Smooth muscle cell of the brain vasculature (primary cell): ENCODE results near the gene HNRNPAB.
"Not testable (repeated sequence)": the region's sequence is repeated elsewhere in the genome, so short reads cannot be mapped to it uniquely, and the experiment has no call there.

Experiments
- DNase-seq: peaks from one replicate; pipeline ENCODE4 v3.0.0-alpha.2; 2012; ENCODE audit warnings: low read depth, low spot score

Gene HNRNPAB

DNA sequence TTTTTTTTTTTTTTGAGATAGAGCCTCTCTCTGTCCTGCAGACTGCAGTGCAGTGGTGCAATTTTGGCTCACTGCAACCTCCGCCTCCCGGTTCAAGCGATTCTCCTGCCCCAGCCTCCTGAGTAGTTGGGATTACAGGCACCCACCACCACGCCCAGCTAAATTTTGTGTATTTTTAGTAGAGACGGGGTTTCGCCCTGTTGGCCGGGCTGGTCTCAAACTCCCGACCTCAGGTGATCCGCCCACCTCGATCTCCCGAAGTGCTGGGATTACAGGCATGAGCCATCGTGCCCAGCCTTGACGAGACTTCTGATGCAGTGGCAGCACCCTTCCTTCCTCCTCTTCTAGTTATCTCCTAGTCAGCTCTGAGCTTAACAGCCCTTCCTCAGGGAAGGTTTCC is 24.8 kb downstream of the HNRNPAB start:
- DNase-seq: not testable (repeated sequence)

DNA sequence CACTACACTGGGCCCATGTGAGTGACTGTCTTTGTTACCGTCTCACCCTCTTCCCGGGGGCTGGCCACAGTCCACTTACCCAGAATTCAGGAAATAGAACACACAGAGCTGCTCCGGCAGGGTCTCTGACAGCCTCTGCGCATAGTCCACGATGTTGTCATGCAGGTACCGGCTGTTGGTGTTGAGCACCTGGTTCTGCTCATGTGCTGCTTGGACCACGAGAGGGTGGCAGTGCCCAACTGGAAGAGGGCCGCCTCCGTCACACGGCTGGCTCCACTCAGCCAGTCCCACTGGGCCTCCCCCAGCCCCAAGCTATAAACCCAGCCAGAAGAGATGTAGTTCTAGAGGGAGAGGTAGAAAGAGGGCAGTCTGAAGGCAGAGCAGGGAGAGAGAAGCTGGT is 25.5 kb downstream of the HNRNPAB start:
- DNase-seq: no peak

DNA sequence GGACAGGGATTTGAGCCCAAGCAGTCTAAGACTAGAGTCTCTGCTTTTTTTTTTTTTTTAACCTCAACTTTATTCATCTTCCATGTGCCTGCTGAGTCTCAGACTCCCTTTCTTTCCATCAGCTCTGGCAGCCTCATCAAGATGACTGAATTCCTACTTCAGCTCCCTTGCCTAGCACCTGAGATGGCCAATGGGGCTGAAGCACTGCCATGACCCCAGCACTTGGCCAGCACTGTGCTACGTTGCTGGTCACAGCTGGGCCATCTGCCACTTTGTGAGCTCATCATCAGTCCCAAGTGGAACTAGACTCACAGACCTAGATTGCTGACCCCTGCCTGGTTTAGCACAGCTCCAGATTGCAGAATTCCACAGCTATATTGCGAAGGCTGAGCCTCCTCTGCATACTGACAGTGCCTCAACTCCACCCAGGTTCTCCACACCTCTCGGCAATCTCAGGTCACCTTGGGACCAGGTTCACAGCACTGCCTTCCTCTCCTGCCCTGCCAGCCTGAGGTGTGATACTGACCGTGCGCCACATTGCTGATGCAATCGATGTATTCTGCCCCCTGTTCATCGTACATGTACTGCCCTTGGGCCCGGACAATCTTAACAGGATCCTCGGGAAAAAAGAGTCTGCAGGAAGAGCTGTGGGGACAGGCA is 26.7 kb downstream of the HNRNPAB start:
- no peak for DNase-seq

DNA sequence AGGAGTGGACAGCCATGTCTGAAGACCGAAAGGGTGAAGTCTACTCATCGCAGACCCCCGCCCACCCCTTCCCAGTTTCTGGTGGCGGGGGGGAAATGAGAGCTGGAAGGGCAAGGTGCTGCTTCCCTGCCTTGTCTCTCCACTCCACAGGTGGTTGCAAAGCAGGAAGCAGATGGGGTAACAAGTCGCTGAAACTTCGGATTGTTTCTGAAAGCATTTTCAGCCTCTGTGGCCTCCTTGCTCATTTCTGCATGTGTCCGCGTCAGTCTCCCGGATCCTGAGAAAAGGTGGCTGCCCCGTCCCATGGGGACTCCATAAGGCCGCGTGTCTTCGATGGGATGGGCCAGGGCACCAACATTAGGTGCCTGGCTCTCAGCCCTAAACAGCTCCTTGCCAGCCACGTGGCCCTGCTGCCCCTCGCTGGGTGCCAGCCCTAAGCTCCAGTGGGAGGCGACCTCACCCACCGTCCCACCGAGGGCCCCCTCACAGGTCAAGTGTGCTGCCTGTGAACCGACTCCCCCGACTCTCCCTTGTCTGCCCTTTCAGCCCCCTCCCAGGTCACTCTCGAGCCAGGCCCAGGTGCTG is 27.3 kb downstream of the HNRNPAB start:
- DNase-seq: no peak

DNA sequence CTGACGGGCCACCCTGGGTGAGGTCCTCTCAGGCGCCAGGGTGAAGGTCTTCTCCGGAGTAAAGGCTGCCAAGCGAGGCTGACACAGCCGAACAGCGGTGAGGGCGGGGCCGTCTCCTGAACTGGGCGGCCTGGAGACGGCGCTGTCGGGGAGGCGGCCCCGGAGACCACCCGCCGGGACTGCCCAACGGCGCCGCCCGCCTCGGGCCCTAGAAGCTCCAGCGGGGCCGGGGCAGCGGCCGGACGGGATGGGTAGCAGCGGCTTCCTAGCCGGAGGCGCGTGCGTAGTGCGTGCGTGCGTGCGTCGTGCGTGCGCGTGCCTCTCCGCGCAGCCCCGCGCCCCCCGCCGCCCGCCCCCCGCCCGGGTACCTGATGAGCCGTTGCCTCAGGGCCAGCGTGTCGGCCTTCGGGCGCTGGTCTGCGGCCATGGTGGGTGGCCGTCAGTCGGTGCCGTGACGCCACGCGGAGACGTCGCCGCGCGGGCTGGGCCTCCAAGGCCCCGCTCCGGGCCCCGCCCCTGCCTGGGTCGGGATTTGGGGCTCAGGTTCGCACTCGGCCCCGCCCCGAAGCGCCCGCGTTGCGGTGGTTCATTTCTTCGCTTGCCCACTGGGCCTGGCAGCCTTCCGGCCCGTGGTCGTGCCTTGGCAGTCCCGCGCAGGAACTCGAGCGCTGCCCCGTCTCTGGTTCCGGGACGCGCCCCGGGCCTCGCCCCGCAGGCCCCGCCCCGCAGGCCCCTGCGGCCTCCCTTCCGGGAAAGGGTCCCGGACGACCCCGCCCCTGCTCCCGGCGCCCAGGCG is 28.0 kb downstream of the HNRNPAB start, which contains the start of gene PHYKPL:
TSS of gene PHYKPL (minus strand) at position 679 of the 796 bp plus-strand sequence. CDS start at position 427, 252 bp downstream.
- no peak for DNase-seq

DNA sequence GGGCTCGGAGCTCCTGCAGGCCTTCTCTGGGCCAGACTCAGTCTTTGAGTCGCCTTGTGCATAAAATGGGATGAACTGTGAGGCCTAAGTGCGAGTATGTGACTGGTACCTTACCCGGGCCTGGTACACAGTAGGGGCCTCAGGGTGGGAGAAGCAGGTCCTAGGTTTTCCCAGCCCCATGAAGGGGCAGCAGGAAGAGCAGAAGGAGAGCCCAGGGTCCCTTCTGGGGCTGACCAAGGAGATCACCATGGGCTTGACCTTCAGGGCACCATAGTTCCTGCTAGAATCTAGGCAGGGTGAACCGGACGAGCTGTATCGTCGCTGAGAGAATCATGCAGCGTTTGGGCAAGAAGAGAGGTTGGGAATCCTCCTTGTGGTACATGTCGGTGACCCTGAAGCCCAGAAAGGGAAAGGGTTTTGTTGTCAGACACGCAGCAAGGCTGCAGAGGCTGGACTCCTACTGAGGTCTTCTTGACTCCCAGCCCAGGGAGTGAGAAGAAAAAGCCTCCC is 28.6 kb downstream of the HNRNPAB start:
- DNase-seq: no peak

DNA sequence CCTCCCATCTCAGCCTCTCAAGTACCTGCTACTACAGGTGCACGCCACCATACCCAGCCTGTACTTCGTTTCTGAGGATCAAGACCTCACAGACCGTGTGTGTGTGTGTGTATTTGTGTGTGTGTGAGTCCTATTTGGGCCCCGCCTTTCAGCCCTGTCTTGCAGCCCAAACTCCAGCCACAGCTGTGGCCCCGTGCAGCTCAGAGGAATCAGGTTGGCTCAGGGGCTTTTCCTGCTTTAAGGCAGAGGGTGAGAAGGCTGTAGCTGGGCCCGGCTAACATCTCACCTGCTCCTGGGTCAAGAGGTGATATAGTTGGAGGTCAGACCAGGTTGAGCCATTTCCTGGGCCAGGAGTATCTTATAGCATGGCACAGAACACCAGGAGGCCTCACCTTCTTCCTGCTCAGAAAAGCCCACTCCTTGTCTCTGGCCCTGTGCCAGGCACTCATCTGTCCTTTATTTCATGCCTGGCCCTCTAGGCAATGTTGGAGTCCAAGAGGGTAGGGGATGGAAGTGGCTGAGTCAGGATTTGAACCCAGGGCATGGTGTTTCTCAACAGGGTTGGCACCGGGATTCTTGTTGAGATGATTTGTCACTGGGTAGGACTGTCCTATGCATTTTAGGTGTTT is 29.9 kb downstream of the HNRNPAB start:
- DNase-seq: no peak

DNA sequence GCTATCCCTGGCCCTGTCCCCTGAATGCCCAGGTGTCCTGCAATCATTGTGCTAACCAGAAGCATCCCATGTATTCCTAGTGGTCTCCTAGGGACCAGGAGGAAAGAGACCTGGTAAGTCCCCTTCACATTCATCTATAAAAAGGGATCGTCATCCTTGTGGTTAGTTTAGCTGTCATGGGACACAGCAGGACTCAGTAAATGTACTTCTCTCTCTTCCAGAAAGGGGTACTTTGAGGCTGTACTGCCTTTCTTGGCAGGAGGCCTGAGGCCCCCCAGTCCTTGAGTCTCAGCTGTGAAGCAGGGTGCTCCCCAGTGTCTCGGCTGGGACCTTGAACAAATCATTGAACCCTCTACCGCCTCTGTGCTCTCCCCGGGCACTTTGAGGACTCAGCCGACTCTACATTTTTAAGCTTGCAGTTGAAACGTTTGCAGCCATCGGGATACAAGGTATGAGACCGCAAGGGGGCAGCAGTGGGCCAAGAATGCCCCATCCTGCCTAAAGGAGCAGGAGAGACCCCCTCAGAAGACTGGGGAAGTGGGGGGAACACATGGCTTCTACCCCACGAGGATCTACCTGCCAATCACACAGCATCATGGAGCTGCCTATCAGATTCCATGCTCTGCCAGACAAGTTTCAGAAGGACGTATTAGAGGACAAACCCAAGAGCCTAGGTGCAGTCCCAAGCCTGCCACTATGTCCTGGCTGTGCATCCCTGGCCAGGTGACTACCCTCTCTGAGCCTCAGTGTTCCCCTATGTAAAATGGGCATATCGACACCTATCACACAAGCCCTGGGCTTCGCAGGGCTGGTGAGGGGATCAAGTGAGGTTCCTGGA is 30.6 kb downstream of the HNRNPAB start:
- no peak for DNase-seq

DNA sequence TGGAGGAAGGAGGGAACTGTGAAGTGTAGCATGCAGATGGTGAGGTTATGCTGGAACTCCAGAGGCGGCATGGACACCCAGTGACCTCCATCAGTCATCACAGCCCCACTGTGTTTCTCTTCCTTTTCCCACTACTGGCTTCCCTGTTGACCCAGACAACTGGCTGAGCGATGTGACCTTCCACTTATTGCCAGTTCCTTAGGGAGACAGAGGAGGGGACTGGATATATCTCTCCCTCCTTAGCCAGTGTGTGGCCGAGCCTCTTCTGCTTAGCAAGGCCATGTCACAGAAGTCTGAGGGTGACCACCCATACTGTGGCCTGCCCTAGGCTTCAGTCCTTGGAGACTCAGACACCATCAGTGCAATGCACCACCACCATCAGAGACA is 31.2 kb downstream of the HNRNPAB start:
- DNase-seq: no peak

DNA sequence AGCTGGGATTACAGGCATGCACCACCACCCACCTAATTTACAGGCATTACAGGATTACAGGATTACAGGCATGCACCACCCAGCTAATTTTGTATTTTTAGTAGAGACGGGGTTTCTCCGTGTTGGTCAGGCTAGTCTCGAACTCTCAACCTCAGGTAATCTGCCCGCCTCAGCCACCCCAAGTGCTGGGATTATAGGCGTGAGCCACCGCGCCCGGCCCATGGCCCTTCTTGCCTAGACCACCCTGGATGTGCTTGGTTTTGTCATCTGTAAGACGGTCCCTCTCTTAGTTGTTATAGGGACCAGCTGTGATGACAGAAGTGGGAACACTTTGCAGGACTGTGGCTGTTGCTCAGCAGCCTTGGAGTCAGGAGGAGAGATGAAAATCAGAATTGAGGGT is 31.8 kb downstream of the HNRNPAB start:
- DNase-seq: no peak

DNA sequence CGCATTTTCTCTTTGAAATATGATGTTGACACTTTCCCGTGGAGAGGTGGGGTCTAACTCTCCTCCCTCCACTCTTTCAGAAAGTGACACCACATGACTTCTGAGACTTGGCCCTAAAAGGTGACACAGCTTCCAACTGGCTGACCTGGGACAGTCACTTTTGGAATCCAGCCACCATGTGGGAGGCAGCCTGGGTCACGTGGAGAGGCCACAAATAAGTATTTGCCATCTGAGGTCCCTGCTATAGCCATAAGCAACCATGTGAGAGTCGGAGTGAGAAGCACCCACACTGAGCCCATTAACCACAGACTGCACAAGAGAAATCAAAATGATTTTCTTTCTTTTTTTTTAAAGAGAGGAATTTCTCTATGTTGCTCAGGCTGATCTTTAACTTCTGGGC is 32.3 kb downstream of the HNRNPAB start:
- no peak for DNase-seq

DNA sequence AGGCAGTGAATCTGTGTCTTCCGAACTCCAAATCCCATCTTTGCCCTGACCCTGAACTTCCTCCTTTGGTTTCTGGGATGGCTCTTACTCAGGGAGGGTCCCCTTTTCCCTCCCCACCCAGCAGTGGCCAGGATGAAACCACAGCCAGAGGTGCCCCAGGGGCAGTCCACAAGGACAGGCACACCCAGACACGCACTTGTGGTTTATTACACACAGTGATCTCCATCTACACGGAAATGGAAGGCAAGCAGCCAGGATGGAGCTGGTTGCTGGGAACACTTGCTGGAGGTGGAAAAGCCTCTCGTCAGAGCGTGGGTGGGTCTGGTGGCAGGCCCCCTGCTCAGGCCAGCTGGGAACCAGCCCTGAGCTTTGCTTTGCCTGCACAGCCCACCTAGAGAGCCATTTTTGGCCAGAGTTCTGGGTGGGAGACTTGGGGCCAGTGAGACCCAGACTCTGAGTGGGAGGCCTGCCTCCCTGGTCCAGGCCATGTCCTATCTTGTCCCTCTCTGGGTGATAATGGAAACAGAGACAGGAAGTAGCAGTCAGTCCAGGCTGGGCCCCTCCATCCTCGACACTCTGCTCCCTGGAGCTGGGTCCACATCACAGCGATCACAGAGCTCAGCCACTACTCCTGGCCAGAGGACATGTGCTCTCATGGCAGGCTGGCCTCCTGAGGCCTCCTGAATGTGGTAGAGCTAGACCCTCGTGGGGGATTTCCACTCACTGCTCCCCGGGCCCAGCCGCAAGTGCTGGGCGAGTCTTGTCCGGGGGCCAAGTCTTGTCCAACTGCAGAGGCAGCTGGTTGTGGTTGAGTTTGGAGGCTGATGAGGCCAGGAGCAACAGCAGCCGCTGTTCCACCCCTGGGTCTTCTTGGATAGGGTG is 33.3 kb downstream of the HNRNPAB start:
- no peak for DNase-seq

DNA sequence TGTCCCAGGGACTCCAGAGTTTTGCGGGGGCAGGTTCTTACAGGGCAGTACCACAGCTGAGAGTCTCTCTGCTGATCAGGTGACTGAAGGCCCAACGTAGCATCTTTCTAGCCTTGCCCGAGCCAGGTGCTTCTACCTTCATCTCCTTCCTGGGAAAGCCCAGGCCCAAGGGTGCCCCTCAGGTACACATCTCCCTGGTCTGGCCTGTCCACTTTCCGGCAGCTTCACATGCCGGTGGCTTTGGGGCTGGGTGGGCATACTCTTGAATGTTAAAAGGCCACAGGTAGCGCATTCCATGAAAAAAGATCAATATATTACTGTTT is 33.9 kb downstream of the HNRNPAB start:
- DNase-seq: no peak

DNA sequence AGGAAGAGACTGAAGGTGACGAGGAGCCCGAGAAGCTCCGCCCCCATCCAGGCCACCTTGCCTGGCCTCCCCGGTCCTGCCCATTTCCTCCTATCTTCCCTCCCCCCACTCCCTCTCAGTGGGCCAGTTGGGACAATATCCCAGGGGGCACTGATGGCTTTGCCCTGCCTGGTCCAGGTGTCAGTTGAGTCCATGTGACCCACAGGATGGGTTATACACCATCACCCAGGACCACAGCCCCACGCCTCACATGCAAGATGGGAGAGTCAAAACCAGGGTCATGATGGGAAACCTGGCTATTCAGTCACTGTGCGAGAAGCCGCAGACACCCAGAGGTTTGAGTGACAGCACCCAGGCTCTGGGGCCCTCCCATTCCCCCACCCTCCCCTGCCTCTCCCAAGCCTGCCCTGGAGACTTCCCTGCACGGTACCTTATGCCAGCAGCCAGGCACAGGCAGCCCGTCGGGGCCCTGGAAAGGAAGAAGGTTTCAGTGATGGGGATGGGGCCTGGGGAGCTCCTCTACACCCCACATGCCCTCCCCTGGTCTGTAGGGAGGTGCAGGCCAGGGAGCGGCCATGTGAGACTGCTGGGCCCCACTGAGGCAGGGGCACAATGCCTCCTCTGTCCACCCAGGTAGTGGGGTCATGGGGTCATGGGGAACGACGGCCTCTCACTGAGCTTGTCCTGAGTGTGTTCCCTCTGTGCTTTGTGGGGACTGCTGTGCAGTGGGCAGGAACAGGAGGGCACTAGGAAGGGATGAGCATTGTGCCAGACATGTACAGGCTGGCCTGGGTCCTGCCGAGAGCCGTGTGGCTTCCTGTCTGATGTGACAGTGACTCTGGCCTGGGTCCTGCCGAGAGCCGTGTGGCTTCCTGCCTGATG is 34.6 kb downstream of the HNRNPAB start:
- DNase-seq: no peak

DNA sequence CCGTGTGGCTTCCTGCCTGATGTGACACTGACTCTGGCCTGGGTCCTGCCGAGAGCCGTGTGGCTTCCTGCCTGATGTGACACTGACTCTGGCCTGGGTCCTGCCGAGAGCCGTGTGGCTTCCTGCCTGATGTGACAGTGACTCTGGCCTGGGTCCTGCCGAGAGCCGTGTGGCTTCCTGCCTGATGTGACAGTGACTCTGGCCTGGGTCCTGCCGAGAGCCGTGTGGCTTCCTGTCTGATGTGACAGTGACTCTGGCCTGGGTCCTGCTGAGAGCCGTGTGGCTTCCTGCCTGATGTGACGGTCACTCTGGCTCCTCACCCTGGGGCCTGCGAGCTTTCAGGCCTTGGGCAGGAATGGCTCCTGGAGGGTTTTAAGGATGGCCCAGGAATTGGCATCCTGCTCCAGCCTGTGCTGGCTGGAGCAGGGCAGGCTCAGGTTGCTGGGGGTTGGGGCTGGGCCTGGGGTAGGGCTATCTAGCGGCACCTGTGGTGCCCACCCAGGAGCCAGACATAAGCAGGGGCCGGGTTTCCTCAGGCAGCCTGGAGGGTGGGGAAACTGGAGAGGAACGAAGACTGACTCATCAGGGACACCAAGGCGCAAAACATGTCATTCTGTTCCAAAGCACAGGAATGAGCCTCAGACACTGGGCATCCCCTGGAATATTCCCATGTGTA is 35.4 kb downstream of the HNRNPAB start:
- DNase-seq: not testable (repeated sequence)

DNA sequence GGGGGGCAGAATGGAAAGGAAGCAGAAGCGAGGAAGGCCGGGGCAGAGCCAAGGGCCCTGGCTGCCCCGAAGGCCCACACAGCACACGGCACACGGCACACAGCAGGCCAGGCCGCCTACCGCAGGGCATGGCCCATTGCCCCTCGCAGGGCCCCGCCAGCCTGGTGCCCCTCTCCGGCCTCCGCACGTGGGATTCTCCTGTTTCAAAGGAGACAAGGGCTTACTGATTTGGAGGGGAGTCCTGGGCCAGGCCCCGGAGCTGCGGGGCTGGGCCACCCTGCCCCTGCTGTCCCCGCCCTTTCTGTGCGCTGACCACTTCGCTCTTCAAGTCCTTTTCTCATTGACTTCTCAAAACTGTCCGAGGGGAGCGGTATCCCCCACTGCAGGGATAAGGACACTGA is 36.0 kb downstream of the HNRNPAB start:
- no peak for DNase-seq

DNA sequence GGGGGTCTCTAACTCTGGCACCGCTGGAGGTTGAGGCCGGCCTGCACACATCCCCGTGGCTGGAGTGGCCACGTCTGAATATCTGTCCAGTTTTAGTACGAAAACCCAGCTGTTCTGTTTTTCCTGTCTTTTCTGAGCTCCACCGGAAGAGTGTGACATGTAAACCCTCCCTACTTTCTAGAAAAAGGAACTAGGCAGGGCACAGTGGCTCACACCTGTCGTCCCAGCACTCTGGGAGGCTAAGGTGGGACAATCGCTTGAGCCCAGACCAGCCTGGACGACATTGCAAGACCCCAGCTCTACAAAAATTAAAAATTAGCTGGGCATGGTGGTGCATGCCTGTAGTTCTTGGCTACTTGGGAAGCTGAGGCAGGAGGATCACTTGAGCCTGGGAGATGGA is 36.4 kb downstream of the HNRNPAB start:
- no peak for DNase-seq

DNA sequence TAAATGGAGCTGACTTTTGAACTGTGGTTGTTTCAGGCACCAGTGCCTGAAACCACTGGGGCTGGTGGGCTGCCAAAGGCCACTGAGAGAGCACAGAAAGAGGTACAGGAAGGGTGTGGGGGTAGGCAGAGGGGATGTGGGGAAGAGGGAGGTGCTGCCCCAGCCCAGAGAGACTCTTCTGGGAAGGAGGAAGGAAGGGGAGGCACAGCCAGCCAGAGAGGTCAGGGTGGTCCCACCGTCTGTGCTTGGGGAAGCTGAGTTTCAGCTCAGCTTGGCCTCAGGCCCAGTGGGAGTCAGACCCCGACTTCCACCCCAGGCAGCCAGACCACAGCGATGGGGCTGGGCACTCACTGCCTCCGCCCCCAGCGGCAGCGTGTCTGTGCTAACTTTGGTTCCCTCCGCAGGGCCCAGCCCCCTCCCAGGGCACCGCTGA is 36.9 kb downstream of the HNRNPAB start:
- DNase-seq: no peak
